Keratinocyte (primary cell): ENCODE measurements around the gene RIC1.

ENCODE experiments used
- CTCF ChIP-seq, 3 experiments: IDR thresholded peaks in 1 of 3; conservative IDR thresholded peaks in 1 of 3; optimal IDR thresholded peaks in 1 of 3; 2 replicates in 2 of 3; 3 replicates in 1 of 3; pipeline versions ENCODE3 to v1.5.1; 2011; ENCODE audit warnings: low read length in 3 of 3, mild to moderate bottlenecking in 3 of 3, moderate library complexity in 2 of 3, control low read depth in 1 of 3, inconsistent platforms in 1 of 3; ENCODE audit not compliant: insufficient read depth in 2 of 3; ENCODE audit errors: extremely low read depth in 1 of 3
- EZH2 ChIP-seq: IDR thresholded peaks from one replicate; pipeline ENCODE4 v1.6.1; 2012; ENCODE audit warnings: inconsistent platforms, mild to moderate bottlenecking, low read length, moderate library complexity

GRCh38 chr9:5582835-5583195, 46.1 kb upstream of the RIC1 start:
- no peak for TF ChIP-seq CTCF (optimal IDR thresholded peaks at IDR 0.05 in 1 of 3, IDR thresholded peaks at IDR 0.05 in 1 of 3, conservative IDR thresholded peaks at IDR 0.05 in 1 of 3; ENCODE audit: extremely low read depth in 1 of 3, insufficient read depth in 2 of 3, low read length in 3 of 3)
- TF ChIP-seq EZH2: no peak
